Liver (tissue), 9 donors: Measurements from ENCODE around the gene UFC1. TPM values are rescaled to one million over a fixed set of nuclear protein-coding genes. Genes with fewer than 3 reads are reported as not detected.

ENCODE experiments used
- DNase-seq: peaks from one replicate; pipeline ENCODE4 v3.0.0-alpha.2; 2017; ENCODE audit warnings: low spot score
- H3K27ac ChIP-seq, 2 donors: one replicate each; pipeline ENCODE4 v1.7.0; 2013; ENCODE audit warnings: inconsistent platforms in 2 of 2, low read length in 2 of 2, control low read depth in 1 of 2, low read depth in 1 of 2, mild to moderate bottlenecking in 1 of 2
- H3K27me3 ChIP-seq, 4 donors: one replicate each; pipeline versions ENCODE4 v1.6.1 to v1.7.0; 2013; ENCODE audit warnings: low read length in 3 of 4, inconsistent platforms in 1 of 4, mild to moderate bottlenecking in 1 of 4, moderate library complexity in 1 of 4; ENCODE audit not compliant: control insufficient read depth in 4 of 4, insufficient read depth in 4 of 4
- H3K36me3 ChIP-seq, 4 donors: one replicate each; pipeline versions ENCODE4 v1.6.1 to v1.7.0; 2013; ENCODE audit warnings: low read length in 3 of 4, mild to moderate bottlenecking in 3 of 4, low read depth in 1 of 4, moderate library complexity in 1 of 4; ENCODE audit not compliant: control insufficient read depth in 4 of 4, insufficient read depth in 3 of 4
- H3K4me1 ChIP-seq, 4 donors: one replicate each; pipeline versions ENCODE4 v1.6.1 to v1.7.0; 2013; ENCODE audit warnings: low read length in 3 of 4, mild to moderate bottlenecking in 3 of 4, moderate library complexity in 1 of 4; ENCODE audit not compliant: control insufficient read depth in 4 of 4, insufficient read depth in 4 of 4
- H3K4me3 ChIP-seq, 3 donors: one replicate each; pipeline versions ENCODE4 v1.6.1 to v1.7.0; 2013; ENCODE audit warnings: low read length in 3 of 3, control low read depth in 1 of 3, low read depth in 1 of 3, mild to moderate bottlenecking in 1 of 3
- H3K9ac ChIP-seq, 2 donors: one replicate each; pipeline ENCODE4 v1.7.0; 2013; ENCODE audit warnings: low read length in 2 of 2, mild to moderate bottlenecking in 2 of 2, moderate library complexity in 2 of 2, control low read depth in 1 of 2, low read depth in 1 of 2
- H3K9me3 ChIP-seq, 4 donors: one replicate each; pipeline versions ENCODE4 v1.6.1 to v1.7.0; 2013; ENCODE audit warnings: low read length in 3 of 4; ENCODE audit not compliant: control insufficient read depth in 4 of 4
- CTCF ChIP-seq: fragments of 150-350 bp; IDR thresholded peaks from 2 replicates; pipeline ENCODE4 v1.5.1; 2017; ENCODE audit warnings: improper control_type of control experiment, low read depth, low read length; ENCODE audit not compliant: missing input control
- EGR1 ChIP-seq, 2 donors: IDR thresholded peaks; 2 replicates each; pipeline ENCODE4 v1.6.1; 2016 to 2018; ENCODE audit warnings: antibody characterized with exemption in 2 of 2, low read depth in 2 of 2
- FOXA1 ChIP-seq: IDR thresholded peaks from 2 replicates; pipeline ENCODE4 v1.6.1; 2016; ENCODE audit warnings: antibody characterized with exemption
- FOXA2 ChIP-seq: IDR thresholded peaks from 2 replicates; pipeline ENCODE4 v1.6.1; 2016; ENCODE audit warnings: antibody characterized with exemption
- GABPA ChIP-seq, 2 donors: IDR thresholded peaks in 1 of 2; conservative IDR thresholded peaks in 1 of 2; 2 replicates each; pipeline ENCODE4 v1.6.1; 2016; ENCODE audit warnings: antibody characterized with exemption in 2 of 2, mild to moderate bottlenecking in 1 of 2, moderate library complexity in 1 of 2
- HNF4A ChIP-seq, 2 donors: conservative IDR thresholded peaks; 2 replicates each; pipeline ENCODE4 v1.6.1; 2016; ENCODE audit warnings: antibody characterized with exemption in 2 of 2, mild to moderate bottlenecking in 2 of 2
- JUND ChIP-seq, 2 donors: IDR thresholded peaks; 2 replicates each; pipeline ENCODE4 v1.6.1; 2016; ENCODE audit warnings: antibody characterized with exemption in 2 of 2
- MAX ChIP-seq: IDR thresholded peaks from 2 replicates; pipeline ENCODE4 v1.6.1; 2016; ENCODE audit warnings: antibody characterized with exemption
- NR2F2 ChIP-seq: IDR thresholded peaks from 2 replicates; pipeline ENCODE4 v1.6.1; 2016; ENCODE audit warnings: antibody characterized with exemption
- RAD21 ChIP-seq, 2 donors: IDR thresholded peaks; 2 replicates each; pipeline ENCODE4 v1.6.1; 2016; ENCODE audit warnings: antibody characterized with exemption in 2 of 2, mild to moderate bottlenecking in 2 of 2
- REST ChIP-seq: IDR thresholded peaks from 2 replicates; pipeline ENCODE4 v1.6.1; 2016; ENCODE audit warnings: antibody characterized with exemption, mild to moderate bottlenecking
- RXRA ChIP-seq, 2 donors: IDR thresholded peaks; 2 replicates each; pipeline ENCODE4 v1.6.1; 2017 to 2018; ENCODE audit warnings: antibody characterized with exemption in 2 of 2, mild to moderate bottlenecking in 1 of 2
- SP1 ChIP-seq: IDR thresholded peaks from 2 replicates; pipeline ENCODE4 v1.6.1; 2018; ENCODE audit warnings: antibody characterized with exemption, mild to moderate bottlenecking
- YY1 ChIP-seq: IDR thresholded peaks from 2 replicates; pipeline ENCODE4 v1.6.1; 2016; ENCODE audit warnings: antibody characterized with exemption, mild to moderate bottlenecking
- ZBTB33 ChIP-seq: IDR thresholded peaks from 2 replicates; pipeline ENCODE4 v1.6.1; 2016; ENCODE audit warnings: antibody characterized with exemption
- WGBS: extraction: QIAGEN DNeasy Blood & Tissue Kit; methylation state at CpG from one replicate; pipeline ENCODE4 v1.1.7; 2013; 5-methylcytosine and 5-hydroxymethylcytosine counted together
- polyA plus RNA-seq, 2 donors: library from polyadenylated mRNA; stranded (reverse) in 1 of 2; unstranded in 1 of 2; fragments of 200-250 nt in 1 of 2; fragments of >200 nt in 1 of 2; fragmentation: Nextera tagmentation in 1 of 2; extraction: Ambion mirVana in 1 of 2; gene quantifications; one replicate each; pipeline versions ENCODE4 v1.2.1 to v1.2.3, GENCODE V29; 2013 to 2015
- total RNA-seq, 2 donors: library from RNA; depleted of rRNA; stranded (reverse); fragments of >200 nt; gene quantifications; one replicate each; pipeline ENCODE4 v1.2.3, GENCODE V29; 2014
- donor health status: healthy.
- donor health status: healthy.
- donor health status: healthy.
- donor health status: healthy.
- donor health status: healthy.

The UFC1 gene
- total and polyA plus RNA-seq, 4 donors = 34.2 to 47.5 (median 43.3) TPM

GRCh38 chr1:161127649-161128048 lies 26.1 kb upstream of the UFC1 start:
- no peaks in the 10 kb centered on the region for H3K27me3 ChIP-seq
- H3K4me1 ChIP-seq = peaks cover 0 to 15% (median 7%) of the 10 kb centered on the region in 4 donors
- TF ChIP-seq JUND (IDR thresholded peaks at IDR 0.05) (no peak), NR2F2 (no peak), EGR1 (IDR thresholded peaks at IDR 0.05; ENCODE audit: low read depth in 2 of 2) (no peak), FOXA1 (no peak), SP1 (no peak), GABPA (IDR thresholded peaks at IDR 0.05 in 1 of 2, conservative IDR thresholded peaks at IDR 0.05 in 1 of 2) (no peak), RXRA (IDR thresholded peaks at IDR 0.05) (no peak), REST (no peak), RAD21 (IDR thresholded peaks at IDR 0.05) (no peak), YY1 (no peak), CTCF (no peak), FOXA2 (no peak), HNF4A (conservative IDR thresholded peaks at IDR 0.05) (no peak)
- H3K27ac ChIP-seq = no peak overlapping the region
- WGBS = 89% methylated on average over 2 of the region's 2 CpGs
- no peak for DNase-seq
- H3K36me3 ChIP-seq = peaks cover 8 to 42% (median 28%) of the 10 kb centered on the region in 4 donors
- H3K4me3 ChIP-seq = no peak overlapping the region
- H3K9me3 ChIP-seq = no peaks in the 10 kb centered on the region
- H3K9ac ChIP-seq = no peak overlapping the region

GRCh38 chr1:161128591-161129420 lies 25.0 kb upstream of the UFC1 start:
- peaks cover 4 to 32% (median 21%) of the 10 kb centered on the region in 4 donors for H3K36me3 ChIP-seq
- no peak for TF ChIP-seq YY1
- no peak for TF ChIP-seq ZBTB33
- TF ChIP-seq MAX = no peak
- no peak for TF ChIP-seq RXRA (IDR thresholded peaks at IDR 0.05)
- no peak overlapping the region for H3K9ac ChIP-seq
- H3K27me3 ChIP-seq = no peaks in the 10 kb centered on the region
- H3K27ac ChIP-seq = no peak overlapping the region
- WGBS = 97% methylated on average over 4 of the region's 4 CpGs
- no peaks in the 10 kb centered on the region for H3K9me3 ChIP-seq
- no peak overlapping the region for H3K4me3 ChIP-seq
- peaks cover 0 to 21% (median 13%) of the 10 kb centered on the region in 4 donors for H3K4me1 ChIP-seq
- DNase-seq = no peak
